NCI-H2081 (cell line): ENCODE measurements around the gene SFRP5.

Experiments used
- DNase-seq, 2 experiments: peaks; one replicate each; lab custom pipeline; 2025; lab: John Stamatoyannopoulos, UW

Gene SFRP5

DNA sequence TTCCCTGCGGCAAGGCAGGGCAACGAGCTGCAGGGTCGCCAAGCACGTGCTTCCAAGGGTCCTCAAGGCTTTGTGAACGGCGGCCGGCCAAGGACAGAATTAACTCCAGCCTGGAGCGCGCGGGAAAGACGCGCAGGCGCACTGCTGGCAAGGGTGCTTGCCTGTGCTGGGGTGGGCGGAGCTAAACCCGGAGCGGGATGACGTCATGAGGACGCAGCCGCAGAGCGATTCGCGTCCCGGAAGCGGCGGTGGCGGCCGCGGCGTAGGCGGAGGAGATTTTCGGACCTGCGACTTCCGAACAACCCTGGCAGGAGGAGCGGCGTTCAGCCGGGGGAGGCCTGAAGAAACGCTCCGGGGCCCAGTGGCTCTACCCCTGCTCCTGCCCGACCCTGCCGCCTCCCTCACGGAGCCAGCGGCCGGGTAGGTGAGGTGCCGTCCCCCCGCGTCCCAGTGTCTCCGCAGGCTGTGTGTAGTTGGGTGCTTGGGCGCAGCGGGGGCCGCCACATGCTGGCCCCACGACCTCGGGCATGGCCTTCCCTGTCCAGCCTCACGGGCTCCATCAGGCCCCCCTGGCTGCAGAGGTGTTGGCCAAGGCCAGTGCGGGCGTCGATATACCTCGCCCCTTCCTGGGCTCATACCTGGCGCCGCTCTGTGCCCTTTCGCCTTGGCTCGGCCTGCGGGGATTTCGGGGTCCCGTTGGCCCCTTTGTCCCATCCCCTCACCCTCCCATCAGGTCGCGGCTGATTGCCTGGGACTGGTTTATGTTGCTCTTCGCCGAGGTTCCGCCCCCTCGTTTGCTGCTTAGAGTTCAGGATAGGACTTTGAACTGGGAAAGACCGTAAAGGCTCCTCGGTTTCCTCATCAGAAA lies 34.7 kb downstream of the SFRP5 start, which contains the start of gene ZFYVE27:
ZFYVE27 (plus strand) TSS at position 227 of the 868 bp plus-strand sequence. CDS start 1,350 bp downstream, outside the sequence.
- peak; percentile 87 to 88 for DNase-seq

DNA sequence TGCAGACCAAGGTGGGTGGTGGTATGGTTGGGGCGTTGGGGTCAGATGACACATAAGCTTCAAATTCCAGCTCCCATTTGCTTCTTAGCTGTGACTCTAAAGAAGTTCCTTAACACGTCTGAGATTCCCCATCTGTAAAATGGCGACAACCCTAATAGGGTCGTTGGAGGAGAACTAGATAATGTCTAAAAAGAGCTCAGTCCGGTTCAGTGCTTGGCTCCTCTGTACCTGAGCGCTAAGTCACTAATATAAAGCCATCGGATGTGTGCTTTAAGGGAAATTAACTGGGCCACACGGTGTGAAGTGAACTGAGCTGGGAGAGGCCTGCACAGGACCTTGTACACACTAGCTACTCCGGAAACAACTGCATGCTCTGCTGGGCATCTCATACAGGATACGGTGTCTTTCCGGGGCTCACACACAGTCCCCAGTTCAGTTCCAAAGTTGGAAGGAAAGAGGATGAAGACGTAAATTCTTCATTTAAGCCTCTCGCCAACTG lies 35.3 kb downstream of the SFRP5 start:
- no peak for DNase-seq

DNA sequence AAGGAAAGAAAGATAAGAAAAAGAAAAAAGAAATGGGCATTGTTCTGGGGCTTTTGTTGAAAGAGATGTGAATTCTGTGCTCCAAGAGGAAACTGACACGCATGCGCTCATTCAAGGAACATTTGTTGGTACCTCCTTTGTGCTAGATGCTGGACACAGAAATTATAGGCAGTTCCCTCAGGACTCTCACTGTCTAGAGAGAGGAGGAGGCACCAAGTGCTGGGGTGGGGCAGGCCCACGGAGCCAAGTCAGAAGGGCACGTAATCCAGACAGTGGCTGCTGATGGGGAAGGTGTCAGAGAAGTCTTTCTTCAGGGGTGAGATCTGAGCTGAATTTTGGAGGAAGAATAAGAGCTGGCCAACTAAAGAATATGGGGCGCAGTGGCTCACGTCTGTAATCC lies 37.8 kb downstream of the SFRP5 start:
- DNase-seq = no peak

- no peak for DNase-seq
Observed at GRCh38 chr10:97733256-97733655, 38.5 kb downstream of the SFRP5 start.

- no peak for DNase-seq
Observed at GRCh38 chr10:97732052-97732359, 39.8 kb downstream of the SFRP5 start.

DNA sequence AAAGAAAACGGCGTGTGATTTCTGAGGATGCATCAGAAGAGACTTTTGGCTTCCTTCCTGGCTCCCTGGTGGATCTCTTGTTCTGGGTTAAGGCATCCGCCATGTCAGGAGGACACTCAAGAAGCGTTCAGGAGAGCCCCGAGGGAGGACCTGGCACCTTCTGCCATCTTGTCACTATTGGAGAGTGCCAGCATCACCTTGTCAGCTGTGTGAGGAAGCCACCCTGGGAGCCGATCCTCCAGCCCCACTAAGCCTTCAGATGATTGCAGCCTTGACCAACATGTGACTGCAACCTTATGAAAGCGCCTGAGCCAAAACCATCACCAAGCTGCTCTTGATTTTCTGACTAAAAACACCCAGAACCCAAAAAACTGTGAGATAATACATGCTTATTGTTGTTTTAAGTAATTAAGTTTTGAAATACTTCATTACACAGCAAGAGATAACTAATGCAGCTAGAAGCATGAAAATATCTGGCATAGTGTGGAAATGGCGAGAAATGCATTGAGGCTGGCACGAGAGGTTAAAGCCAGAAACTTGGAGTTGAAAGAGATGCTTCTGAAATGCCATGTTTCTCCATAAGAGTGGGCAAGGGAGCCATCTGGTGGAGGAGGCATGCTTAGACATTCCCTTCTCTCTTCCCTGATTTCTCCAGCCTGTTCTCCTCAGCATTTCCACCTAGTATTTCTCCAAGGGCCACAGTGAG lies 40.3 kb downstream of the SFRP5 start:
- DNase-seq = peak; percentile 57 to 60

DNA sequence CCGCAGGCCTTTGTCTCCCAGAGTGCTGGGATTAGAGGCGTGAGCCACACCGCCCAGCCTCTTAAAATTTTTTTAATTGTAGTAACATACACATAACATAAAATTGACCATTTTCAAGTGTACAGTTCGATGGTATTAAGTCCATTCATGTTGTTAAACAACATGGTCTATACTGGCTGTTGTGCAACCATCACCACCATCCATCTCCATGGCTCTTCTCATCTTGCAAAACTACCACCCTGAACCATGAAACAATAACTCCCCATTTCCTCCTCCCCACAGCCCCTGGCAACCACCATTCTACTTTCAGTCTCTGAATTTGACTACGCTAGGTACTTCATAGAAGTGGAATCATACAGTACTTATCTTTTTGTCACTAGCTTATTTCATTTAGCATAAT lies 42.8 kb downstream of the SFRP5 start:
- no peak for DNase-seq

DNA sequence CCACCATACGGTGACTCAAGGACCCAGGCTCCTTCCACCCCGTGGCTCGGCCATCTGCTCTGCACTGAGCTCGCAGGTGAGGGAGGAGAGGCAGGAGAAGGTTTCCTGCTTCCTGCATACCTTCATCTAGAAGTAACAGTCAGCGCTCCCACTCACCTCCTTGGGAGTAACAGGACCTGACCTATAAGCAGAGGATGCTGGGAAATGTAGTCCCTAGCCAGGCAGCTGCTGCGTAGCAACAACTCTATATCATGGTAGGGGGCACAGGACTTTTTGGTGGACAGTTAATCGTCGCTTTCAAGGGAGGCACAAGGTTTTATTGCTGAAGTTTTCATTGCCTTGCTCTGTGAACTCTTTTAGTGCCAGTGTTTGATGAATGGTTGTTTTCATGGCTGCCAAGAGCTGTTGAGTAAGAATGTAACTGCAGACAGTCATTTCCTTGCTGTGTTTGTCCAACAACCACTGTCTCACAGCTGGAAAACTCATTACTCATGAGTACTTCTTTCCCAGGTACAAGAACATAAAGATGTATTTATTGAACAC lies 45.1 kb downstream of the SFRP5 start:
- peak in 1 of 2 experiments; percentile 12 for DNase-seq

DNA sequence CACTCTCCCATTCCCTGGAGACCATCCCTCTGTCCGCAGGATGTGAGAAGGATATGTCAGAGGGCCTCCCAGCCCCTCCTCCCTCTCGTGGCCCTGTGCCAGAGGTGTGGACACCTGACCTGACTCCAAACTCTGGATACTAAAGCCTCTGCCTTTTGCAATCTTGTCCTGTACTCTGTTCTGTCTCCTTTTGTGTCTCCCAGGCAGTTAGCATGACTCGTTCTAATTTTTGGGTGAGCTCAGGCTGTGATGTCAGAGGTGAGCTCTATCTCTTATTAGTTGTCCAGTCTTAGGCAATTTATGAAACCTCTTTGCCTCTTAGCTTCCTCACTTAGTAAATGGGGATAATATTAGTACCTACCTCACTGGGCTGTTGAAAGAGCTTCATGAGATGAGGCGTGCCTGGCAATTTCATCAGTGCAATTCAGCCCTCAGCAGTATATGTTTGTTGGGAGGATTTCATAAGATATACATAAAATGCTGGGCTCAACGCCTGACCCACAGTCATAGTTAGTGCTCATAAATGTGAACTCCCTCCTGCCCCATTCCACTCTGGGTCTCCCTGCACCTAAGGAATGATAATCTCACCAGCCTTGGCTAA lies 47.4 kb downstream of the SFRP5 start:
- DNase-seq = no peak

- DNase-seq = no peak
Observed at GRCh38 chr10:97723001-97723400, 48.8 kb downstream of the SFRP5 start.

- DNase-seq = no peak
Observed at GRCh38 chr10:97721871-97722780, 49.7 kb downstream of the SFRP5 start.

GRCh38 chr10:97719602-97720001 lies 52.2 kb downstream of the SFRP5 start:
- no peak for DNase-seq

DNA sequence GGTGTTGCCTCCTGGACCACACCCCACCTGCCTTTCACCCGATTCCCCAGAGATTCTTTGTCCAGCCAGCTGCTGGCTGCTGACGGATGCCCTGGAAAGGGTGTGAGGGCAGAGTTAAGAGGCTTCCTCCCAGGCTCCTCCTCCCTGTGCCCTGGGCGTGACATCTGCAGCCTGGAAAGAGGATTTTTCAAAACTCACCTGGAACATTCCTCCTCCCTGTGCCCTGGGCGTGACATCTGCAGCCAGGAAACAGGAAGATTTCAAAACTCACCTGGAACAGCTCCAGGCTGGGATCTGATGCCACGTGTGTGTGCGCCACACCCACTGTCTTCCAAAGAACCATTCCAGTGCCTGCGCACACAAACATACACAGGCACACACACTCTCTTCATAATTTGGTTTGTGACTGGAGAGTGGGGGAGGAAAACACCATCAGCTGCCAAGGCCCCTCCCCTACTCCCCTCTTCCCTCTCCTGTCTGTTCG lies 53.1 kb downstream of the SFRP5 start:
- DNase-seq = peak; percentile 25 to 35

GRCh38 chr10:97718178-97718577 lies 53.6 kb downstream of the SFRP5 start:
- no peak for DNase-seq

DNA sequence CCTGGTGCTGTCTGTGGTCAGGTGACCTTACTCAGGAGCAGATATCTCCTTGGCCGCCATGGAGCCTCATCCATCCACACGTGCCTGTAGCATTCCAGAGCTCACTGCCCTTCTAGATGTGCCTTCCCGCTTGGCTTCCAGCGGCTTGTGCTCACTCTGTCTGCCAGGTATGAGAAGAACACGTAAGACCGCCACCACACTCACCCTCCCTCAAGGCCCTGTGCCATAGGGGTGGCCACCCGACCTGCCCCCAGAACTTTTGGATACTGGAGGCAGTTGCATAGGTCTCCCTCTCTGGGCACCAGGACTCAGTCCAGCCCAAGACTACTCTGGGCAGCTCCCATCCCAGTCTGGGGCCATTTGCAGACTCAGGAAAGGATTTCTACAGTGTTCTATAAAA lies 54.2 kb downstream of the SFRP5 start:
- no peak for DNase-seq
